GM12891 (cell line): ENCODE results near the gene SIAH3.
"Not testable (repeated sequence)": the region's sequence is repeated elsewhere in the genome, so short reads cannot be mapped to it uniquely, and the experiment has no call there.

ENCODE experiments used
- DNase-seq: peaks from one replicate; pipeline ENCODE4 v3.0.0; 2011; ENCODE audit warnings: low spot score; ENCODE audit not compliant: insufficient read length
- FAIRE-seq: peaks from 2 replicates; lab custom pipeline; 2011; peaks lifted over from hg19 to GRCh38; lab: Jason Lieb, UNC
- PAX5 ChIP-seq: IDR thresholded peaks from 2 replicates; pipeline ENCODE4 v1.6.1; 2011; ENCODE audit warnings: low read length, moderate library complexity, mild to moderate bottlenecking; ENCODE audit not compliant: insufficient read depth, severe bottlenecking
- POLR2A ChIP-seq: IDR thresholded peaks from 2 replicates; pipeline ENCODE4 v1.6.1; 2011; ENCODE audit warnings: low read depth, low read length, control low read depth
- POLR2AphosphoS5 ChIP-seq: IDR thresholded peaks from 2 replicates; pipeline ENCODE4 v1.6.1; 2011; ENCODE audit warnings: low read depth, low read length, control low read depth
- POU2F2 ChIP-seq: IDR thresholded peaks from 2 replicates; pipeline ENCODE4 v1.6.1; 2011; ENCODE audit warnings: low read depth, mild to moderate bottlenecking, control low read depth, low read length, moderate library complexity
- SPI1 ChIP-seq: IDR thresholded peaks from 2 replicates; pipeline ENCODE4 v1.6.1; 2011; ENCODE audit warnings: low read depth, low read length, control low read depth
- TAF1 ChIP-seq: IDR thresholded peaks from 2 replicates; pipeline ENCODE4 v1.6.1; 2011; ENCODE audit warnings: low read depth, low read length, control low read depth

SIAH3 gene

DNA sequence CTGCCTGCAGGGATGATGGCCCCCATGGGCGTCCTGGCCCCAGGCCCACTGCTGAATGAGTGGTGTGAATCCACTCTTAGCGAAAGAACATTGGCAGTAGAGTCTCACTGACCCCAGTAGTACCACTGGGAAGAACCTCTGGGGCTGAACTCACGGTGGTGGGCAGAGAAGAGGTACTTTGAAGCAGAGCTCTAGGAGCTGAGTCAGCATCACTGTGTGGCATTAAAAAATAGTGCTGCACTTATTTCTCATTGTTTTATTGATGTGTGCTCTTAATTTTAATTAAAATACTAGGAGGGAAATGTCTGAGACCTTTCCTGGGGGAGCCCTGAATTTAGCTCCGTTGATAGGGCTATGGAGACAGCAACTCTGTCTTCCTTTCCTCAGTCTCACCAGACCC, 88.1 kb downstream of the SIAH3 start:
- no peak for TF ChIP-seq POLR2A
- TF ChIP-seq SPI1, result no peak
- DNase-seq (no peak), FAIRE-seq (no peak)

DNA sequence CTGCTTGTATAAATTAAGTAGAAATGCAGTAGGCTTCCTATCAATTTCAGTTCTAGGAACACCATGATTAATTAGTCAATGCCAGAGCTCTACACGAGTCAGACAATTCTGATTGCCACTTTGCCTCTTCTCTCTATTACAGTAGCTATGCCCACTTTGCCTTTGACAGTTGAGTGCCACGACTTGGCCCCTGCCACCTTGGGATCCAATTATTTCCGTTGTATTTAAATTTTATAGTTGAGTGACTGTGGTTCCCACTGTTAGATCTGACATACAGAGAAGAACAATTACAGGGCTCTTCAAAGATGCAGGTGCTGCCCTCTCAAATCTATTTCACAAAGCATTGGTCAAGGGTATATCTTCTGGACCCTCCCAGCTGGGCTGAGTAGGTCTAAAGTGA, 94.0 kb downstream of the SIAH3 start:
- DNase-seq, FAIRE-seq: not testable (repeated sequence)

DNA sequence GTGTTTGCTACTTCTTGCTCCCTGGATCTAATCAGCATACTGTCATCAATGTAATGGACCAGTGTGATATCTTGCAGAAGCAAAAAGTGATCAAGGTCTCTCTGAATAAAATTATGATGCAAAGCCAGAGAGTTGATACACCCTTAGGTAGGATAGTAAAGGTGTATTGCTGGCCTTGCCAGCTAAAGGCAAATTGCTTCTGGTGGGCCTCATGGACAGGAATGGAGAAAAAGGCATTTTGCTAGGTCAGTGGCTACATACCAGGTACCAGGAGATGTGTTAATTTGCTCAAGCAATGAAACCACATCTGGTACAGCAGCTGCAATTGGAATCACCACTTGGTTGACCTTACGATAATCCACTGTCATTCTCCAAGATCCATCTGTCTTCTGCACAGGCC, 95.1 kb downstream of the SIAH3 start:
- FAIRE-seq, DNase-seq: not testable (repeated sequence)

DNA sequence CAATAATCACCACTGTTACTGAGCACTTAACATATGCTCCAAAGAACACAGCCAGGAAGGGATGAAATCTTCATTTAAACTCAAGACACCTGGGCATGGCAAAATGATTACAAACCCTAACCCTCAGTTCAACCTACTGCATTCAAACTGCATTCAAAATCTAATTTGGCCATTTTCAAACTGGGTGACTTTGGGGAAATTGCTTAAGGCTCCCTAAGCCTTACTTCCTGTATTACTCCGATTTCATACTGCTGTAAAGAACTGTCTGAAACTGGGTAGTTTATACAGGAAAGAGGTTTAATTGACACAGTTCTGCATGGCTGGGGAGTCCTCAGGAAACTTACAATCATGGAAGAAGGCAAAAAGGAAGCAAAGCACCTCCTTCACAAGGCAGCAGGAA, 99.0 kb downstream of the SIAH3 start:
- TF ChIP-seq PAX5, result no peak
- no peak for TF ChIP-seq POLR2A
- no peak for TF ChIP-seq SPI1
- TF ChIP-seq POLR2AphosphoS5, result no peak
- no peak for TF ChIP-seq POU2F2
- no peak for TF ChIP-seq TAF1
- DNase-seq (no peak), FAIRE-seq (no peak)

DNA sequence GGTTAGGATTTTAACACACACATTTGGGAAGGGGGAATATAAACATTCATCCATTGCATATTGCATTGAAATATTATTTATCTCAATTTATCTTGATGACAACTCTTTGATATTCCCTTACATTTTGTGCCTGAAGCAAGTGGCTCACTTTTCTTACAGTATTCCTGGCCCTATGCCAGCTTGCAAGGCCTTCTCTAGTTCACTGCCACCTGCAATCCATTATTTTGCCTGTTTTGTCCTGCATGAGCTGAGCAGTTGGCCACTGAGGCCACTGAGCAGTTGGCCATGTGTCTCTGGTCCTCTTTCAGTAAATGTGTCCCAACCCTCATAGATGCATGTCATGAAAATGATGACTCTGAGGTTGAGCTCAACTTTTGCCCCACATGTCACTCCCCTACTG, 99.7 kb downstream of the SIAH3 start:
- TF ChIP-seq TAF1, result no peak
- no peak for TF ChIP-seq SPI1
- no peak for FAIRE-seq
- DNase-seq, result no peak

DNA sequence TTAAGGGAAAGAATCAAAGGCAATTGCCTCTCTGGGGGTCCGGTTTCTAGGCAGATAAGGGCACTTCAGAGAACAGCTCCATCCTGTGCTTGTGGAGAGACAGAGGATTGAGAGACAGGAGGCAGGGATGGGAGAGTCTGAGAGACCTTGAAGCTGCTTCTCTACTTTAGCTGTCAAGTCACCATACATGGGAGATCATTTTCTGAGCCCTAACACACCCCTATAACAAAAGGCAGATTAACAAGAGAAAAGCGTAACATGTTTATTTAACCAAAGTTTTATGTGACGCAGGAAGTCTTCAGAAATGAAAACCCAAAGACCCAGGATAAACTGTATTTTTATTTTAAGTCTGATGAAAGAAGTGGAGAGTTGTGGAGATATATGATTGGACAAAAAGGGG, 101.0 kb downstream of the SIAH3 start:
- no peak for FAIRE-seq
- DNase-seq, result no peak
- TF ChIP-seq TAF1, result no peak
- no peak for TF ChIP-seq POU2F2
- no peak for TF ChIP-seq POLR2AphosphoS5
- TF ChIP-seq POLR2A, result no peak
- TF ChIP-seq SPI1, result no peak
- no peak for TF ChIP-seq PAX5

DNA sequence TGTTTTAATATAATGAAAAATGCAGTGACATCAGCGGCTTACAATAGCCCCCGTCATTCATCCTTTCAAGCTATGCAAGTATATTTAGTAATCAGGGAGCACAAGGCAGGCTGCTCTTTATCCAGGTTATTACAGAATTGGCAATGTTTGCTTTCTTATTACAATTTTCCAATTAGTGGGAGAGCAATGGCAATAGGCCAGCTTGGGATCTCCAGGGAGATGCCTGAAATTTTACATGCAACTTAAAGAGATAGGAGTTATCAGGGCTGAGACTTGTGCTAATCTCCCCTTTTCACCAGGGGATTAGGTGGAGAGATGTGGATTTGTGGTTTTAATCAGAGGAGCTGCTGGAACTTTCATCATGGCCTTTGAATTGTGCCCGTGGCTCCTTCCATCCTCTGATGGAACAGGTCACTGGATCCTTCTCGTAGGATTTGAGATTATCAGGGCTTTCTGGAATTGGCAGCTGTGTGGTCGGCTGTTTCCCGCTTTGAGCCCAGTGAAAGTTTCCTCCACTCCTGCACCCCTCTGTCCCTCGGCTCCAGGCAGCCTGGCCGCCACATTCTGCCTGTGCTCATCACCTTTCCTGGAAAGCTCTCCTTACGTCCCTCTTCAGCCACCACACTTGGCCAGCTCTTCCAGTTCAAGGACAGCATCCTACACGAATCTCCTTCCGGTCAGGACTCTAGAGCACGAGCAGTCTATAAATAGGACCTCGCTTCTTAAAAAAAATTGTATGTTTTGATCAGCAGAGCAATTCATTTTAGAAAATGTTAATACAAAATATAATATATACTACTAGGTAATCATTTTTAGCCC, 102.4 kb downstream of the SIAH3 start:
- DNase-seq, result no peak
- no peak for FAIRE-seq

DNA sequence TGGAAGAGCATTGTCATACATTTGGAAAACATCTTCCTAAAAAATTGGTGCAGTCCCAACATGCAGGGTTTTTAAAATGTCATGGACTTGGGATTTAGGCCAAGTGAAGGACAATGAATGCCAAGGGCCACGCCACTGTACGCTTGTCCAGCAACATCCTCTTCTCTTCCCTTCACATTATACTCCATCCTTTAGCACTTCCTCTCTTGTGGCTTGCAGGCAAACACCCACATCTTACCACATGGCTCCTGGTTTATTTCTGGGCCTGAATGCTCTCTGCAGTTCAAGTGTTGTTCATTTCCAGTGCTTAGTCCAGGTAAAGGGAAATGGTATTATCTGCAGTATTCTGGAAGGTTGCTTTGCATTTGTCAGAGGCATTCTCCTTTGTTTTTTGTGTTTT, 104.5 kb downstream of the SIAH3 start:
- FAIRE-seq, result no peak
- no peak for DNase-seq
- no peak for TF ChIP-seq POU2F2
- no peak for TF ChIP-seq PAX5
- no peak for TF ChIP-seq POLR2A
- TF ChIP-seq SPI1, result peak; percentile 57
- no peak for TF ChIP-seq POLR2AphosphoS5

More for the DNA sequence above, 102.4 kb downstream of the SIAH3 start:
- TF ChIP-seq SPI1 (no peak), PAX5 (no peak), POLR2AphosphoS5 (no peak), TAF1 (no peak), POLR2A (no peak), POU2F2 (no peak)

DNA sequence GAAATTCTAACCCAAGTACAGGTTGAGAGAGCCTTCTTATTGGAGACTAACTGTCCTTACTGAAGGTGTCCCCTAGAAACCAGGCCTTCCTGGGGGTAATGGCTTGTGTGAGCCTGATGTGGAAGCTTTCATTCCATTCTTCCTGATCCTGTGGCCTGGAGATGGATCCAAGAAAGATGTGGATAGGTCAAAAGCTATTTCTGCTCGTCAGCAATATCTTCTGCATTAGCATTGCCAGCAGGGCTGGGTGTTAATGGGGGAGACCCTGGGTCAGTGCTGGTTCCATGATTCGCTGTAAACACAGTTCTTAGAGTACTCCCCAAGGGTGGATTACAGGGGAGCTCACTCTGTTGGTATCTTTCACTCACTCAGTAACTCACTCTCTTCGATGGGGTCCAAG, 106.6 kb downstream of the SIAH3 start:
- no peak for FAIRE-seq
- DNase-seq, result no peak
- no peak for TF ChIP-seq POU2F2
- no peak for TF ChIP-seq POLR2A
- TF ChIP-seq TAF1, result no peak
- no peak for TF ChIP-seq PAX5
- no peak for TF ChIP-seq POLR2AphosphoS5
- TF ChIP-seq SPI1, result no peak

DNA sequence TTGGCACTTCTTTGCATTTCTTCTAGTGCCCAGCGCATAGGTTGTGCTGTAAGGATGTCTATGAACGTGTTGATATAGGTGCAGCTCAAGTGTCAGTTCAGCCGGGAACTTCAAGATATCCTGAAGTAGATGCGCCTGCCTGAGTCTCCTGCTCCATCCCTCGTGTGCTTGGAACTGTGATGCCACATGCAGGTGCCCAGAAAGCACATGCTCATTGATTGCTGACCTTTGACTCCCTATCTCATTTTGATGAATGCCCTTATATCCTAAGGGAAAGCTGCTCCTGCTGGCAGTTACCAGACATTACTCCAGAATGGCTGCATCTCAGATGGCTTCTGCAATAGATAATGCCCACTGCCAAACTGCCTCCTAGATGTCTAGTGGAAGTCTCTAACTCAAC, 108.6 kb downstream of the SIAH3 start:
- no peak for TF ChIP-seq POLR2AphosphoS5
- no peak for TF ChIP-seq POU2F2
- no peak for TF ChIP-seq TAF1
- no peak for TF ChIP-seq PAX5
- TF ChIP-seq POLR2A, result no peak
- no peak for TF ChIP-seq SPI1
- no peak for FAIRE-seq

More for the DNA sequence above, 108.6 kb downstream of the SIAH3 start:
- DNase-seq, result no peak
